NOMO-1 treated with dmso at 0.1 percent for 144 hours (cell line): ENCODE results near the gene APEH.

Experiments used
- DNase-seq: peaks from one replicate; lab custom pipeline; 2025; ENCODE audit not compliant: unreplicated experiment; lab: John Stamatoyannopoulos, UW

The APEH gene

DNA sequence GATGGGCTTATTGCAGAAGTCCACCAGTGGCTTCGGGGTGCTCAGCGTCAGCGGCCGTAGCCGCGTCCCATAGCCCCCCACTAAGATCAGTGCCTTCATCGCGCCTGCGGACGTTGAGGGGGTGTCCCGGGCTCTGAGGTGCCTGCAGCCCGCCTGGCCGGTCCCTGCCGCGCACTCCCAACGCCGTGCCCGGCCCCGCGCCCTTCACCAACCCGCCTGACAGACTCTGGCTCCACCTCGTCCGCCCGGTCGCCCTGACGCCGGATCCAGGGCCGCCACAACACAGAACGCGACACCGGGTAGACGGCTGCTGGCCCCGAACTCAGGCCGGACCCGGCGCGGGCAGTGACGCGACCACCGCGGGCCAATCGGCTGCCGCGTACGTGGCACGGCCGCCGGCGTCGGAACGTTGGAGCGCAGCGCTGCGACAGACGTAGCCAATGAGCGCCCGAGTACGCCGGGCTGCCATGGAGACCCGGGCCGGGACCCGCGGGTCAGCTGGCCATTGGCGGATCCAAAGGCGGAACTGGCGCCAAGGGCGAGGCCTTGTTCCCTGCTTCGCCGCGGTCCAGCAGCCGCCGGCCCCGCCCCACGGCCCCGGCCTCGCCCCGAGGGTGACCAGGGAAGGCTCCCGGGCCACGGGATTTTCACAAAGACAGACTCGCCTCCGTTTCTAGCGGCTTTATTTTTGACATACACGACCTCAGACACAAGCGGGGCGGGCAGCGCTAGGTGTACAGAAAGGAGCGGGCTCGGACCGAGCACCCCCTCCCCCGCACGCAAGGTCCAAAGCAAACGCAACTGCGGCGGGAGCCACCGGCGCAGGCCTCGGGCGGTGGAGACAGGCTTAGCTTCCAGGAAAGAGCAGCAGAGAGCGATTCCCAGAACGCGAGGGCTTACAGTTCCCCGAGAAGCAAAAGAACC, 49.7 kb downstream of the APEH start, which contains the start of gene GMPPB:
Gene GMPPB (minus strand): TSS at position 324 of the 924 bp plus-strand sequence. CDS start 225 bp downstream, at position 99.
- DNase-seq = peak; percentile 96

GRCh38 chr3:49724586-49724985, 50.4 kb downstream of the APEH start:
- DNase-seq = no peak

- DNase-seq = no peak
These were observed 51.9 kb downstream of the APEH start for GRCh38 chr3:49725906-49726681.

DNA sequence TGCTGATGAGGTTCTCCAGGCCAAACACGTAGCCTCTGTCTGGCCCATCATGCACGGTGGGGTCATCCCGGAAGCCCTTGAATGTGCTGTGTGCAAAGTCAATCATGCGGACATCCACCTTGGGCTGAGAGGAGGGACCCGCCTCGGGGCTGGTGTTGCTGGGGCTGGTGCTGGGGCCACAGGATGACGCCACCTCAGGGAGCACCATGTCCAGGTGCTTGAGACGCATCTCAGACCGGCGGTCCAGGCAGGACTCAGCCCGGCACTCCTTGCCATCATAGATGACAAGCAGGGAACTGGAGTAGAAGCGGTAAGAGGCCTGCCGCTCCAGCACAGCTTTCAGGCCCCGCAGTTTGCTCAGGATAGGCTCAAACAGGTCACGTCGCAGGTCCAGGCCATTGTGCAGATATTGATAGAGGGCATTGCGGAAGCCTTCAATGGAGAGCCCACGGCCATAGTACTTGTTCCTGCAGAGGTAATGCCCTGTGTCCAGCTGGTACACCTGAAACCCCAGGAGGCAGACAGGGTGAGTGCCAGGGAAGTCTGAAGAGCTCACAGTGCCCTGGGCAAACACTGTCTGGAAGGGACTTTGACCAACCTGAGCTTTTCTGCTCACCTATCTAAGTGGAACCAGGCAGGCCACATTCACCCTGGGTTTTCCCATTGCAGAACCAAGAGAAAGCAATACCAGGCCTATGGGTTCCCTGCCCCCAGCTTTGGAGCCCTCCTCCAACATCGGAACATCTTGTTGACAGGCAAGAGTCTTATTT, 53.2 kb downstream of the APEH start:
- no peak for DNase-seq

DNA sequence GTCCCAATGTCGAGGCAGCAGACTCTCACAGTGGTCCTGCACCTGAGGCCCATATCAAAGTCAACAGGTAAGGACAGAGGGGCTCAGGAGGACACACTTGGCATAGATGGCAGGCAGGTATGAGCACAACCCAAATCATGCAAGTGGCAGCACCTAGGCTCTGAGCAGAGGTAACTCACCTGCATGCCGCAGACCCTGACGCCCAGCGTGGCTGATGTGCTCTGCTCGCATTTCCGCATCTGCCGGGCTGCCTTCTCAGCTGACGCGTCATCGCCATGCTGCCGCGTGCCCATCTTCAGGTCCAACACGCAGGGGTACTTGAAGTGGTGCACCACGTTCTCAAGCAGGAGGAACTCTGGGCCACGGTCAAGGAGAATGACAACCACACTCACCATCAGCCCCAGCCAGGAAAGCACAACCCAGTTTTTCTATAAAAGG, 53.8 kb downstream of the APEH start:
- DNase-seq = no peak

DNA sequence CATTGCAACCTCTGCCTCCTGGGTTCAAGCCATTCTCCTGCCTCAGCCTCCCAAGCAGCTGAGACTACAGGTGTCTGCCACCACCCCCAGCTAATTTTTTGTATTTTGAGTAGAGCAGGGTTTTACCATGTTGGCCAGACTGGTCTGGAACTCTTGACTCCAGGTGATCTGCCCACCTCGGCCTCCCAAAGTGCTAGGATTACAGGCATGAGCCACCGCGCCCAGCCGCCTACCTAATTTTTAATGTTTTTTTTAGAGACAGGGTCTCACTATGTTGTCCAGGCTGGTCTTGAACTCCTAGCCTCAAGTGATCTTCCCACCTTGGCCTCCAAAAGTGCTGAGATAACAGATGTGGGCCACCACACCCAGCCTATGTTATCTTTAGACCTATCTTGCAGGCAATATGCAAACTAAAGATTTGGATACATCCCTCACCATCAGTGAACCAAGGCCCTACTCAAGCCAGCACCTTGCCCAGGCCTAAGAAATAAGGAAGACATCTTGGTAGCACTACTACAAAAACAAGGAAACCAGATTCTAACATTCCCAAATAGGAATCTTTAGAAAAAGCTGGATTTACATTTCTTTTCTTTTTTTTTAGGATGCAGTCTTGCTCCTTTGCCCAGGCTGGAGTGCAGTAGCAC, 55.9 kb downstream of the APEH start:
- DNase-seq = no peak

DNA sequence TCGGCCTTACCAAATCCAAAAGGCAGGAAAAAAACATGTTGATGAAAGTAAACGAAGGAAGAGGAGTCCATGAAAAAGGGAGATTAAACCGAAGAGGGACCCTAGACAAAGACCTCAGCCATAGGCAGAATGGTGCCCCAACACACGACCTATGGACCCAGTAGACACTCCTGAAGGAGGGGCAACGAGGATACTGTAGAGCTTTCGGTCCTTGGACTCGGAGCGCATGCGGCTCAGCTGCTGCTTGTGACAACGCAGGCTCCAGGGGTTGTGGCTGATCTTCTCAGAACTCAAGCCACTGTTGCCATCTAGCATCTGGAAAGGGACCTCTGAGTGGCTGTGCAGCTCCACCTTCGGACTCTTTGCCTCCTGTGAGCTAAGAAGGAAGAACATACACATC, 58.4 kb downstream of the APEH start:
- no peak for DNase-seq

GRCh38 chr3:49733551-49733950, 59.4 kb downstream of the APEH start:
- DNase-seq = no peak
